HG02588 (cell line): ENCODE results near the gene STMN3.

Source experiments
- ATAC-seq: cut with Tn5 transposase; IDR thresholded peaks from one replicate; pipeline ENCODE4 v1.9.1; 2021; ENCODE audit warnings: mild to moderate bottlenecking, moderate library complexity; ENCODE audit not compliant: unreplicated experiment

The STMN3 gene

GRCh38 chr20:63653041-63653973 is at the start of gene STMN3:
Gene STMN3, minus strand, starts transcription at chr20:63653424. Its CDS starts 79 bp downstream, at chr20:63653345.
- no peak for ATAC-seq

DNA sequence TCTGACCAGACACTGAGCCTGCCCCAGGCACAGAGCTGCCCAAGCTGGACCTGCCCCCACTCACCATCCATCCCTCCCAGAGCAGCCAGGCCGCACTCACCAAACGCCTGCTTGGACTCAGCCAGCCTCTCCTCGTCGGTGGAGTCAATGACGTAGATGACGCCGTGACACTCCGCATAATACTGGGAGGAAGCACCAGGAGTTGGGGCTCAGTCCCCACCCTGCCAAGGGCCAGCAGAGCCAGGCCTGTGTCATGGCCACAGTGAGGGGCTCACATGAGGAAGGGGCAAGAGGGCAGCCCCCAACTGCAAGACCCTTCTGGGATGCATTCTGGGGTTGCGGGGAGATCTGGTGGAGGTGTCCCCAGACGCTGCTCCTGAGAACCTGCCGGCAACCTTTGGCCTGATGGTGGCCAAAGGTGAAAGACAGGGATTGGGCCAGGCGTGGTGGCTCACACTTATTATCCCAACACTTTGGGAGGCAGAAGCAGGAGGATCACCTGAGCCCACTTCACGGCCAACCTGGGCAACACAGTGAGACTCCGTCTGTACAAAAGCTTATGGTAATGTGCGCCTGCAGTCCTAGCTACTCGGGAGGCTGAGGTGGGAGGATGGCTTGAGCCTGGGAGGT is 48.9 kb upstream of the STMN3 start:
- ATAC-seq: no peak

- ATAC-seq: no peak
Measured at GRCh38 chr20:63701329-63702035, 48.3 kb upstream of the STMN3 start.

- no peak for ATAC-seq
Measured at GRCh38 chr20:63701051-63701328, 47.8 kb upstream of the STMN3 start.

- ATAC-seq: no peak
Measured at GRCh38 chr20:63700199-63701050, 47.2 kb upstream of the STMN3 start.

DNA sequence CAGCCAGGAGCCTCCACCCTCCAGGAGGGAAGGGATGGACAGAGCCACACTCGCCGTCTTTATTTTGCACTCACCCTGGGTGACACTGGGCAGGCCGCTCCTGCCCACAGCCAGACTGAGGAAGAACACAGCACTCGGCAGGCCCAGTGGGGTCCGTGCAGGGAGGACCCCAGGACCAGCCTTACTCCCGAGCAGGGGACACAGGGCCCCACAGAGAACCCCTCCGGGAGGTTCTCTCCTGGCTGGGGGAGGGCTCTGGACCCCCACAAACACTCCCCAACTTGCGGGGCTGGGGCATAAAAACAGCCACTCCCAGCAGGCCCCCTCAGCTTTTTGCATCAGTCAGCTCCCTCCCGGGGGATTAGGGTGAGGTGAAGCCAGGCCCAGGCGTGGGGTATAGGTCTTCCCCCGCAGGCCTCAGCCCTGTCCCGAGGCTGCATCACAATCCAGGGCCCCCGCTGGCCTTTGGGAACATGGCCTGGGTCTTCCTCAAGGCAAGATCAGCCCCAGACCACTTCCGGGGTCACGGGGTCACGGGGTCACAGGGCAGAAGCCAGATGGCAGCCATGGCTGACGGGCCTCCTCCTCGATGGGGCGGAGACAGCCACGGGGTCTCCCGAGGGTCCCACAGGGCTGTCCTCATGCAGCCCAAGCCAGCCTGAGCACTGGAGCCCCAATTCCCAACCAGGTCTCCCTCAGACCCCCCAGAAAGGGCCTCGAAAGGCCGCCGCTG is 46.4 kb upstream of the STMN3 start:
- no peak for ATAC-seq

DNA sequence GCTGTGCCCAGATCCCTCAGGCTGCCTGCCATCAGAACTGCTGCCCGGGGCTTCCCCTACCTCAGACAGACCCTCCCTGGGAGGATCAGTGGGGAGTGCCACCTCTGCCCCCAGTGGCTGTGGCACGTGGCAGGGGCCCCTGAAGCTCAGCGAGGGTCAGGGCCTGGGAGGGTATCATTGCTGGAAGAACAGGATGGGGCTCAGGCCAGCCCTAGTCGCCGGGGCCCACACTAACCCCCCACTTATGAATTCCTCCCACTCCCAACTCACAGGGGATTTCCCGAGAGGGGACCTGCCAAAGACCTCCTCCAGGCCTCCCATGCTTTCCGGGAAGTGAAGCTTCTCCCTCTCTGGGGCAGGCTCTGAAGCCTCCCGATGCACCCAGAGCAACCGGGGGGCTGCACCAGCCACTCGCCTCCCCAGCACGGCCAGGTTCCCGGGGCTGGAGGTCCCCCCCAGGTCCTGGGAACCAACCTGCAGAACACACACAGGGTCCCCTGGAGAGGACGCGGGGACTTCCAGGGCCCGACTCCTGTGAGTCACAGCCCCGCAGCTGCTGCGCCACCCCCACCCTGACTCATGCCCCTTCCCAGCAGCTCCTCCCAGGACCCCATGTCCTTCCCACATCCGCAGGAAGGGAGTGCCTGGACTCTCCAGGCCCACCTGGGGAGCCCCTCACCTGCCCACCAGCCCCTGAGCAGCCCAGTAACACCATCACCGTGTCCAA is 45.7 kb upstream of the STMN3 start:
- ATAC-seq: no peak

- ATAC-seq: no peak
Measured at GRCh38 chr20:63697868-63698545, 44.8 kb upstream of the STMN3 start.

DNA sequence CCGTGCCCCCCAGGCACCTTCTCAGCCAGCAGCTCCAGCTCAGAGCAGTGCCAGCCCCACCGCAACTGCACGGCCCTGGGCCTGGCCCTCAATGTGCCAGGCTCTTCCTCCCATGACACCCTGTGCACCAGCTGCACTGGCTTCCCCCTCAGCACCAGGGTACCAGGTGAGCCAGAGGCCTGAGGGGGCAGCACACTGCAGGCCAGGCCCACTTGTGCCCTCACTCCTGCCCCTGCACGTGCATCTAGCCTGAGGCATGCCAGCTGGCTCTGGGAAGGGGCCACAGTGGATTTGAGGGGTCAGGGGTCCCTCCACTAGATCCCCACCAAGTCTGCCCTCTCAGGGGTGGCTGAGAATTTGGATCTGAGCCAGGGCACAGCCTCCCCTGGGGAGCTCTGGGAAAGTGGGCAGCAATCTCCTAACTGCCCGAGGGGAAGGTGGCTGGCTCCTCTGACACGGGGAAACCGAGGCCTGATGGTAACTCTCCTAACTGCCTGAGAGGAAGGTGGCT is 44.2 kb upstream of the STMN3 start:
- ATAC-seq: no peak

DNA sequence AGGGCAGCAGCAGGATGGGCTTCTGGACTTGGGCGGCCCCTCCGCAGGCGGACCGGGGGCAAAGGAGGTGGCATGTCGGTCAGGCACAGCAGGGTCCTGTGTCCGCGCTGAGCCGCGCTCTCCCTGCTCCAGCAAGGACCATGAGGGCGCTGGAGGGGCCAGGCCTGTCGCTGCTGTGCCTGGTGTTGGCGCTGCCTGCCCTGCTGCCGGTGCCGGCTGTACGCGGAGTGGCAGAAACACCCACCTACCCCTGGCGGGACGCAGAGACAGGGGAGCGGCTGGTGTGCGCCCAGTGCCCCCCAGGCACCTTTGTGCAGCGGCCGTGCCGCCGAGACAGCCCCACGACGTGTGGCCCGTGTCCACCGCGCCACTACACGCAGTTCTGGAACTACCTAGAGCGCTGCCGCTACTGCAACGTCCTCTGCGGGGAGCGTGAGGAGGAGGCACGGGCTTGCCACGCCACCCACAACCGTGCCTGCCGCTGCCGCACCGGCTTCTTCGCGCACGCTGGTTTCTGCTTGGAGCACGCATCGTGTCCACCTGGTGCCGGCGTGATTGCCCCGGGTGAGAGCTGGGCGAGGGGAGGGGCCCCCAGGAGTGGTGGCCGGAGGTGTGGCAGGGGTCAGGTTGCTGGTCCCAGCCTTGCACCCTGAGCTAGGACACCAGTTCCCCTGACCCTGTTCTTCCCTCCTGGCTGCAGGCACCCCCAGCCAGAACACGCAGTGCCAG is 43.6 kb upstream of the STMN3 start, which contains the start of gene TNFRSF6B:
TSS of gene TNFRSF6B (plus strand) at position 25 of the 729 bp plus-strand sequence. CDS start at position 141, 116 bp downstream.
- no peak for ATAC-seq

- ATAC-seq: no peak
Measured at GRCh38 chr20:63696306-63696627, 43.0 kb upstream of the STMN3 start.

DNA sequence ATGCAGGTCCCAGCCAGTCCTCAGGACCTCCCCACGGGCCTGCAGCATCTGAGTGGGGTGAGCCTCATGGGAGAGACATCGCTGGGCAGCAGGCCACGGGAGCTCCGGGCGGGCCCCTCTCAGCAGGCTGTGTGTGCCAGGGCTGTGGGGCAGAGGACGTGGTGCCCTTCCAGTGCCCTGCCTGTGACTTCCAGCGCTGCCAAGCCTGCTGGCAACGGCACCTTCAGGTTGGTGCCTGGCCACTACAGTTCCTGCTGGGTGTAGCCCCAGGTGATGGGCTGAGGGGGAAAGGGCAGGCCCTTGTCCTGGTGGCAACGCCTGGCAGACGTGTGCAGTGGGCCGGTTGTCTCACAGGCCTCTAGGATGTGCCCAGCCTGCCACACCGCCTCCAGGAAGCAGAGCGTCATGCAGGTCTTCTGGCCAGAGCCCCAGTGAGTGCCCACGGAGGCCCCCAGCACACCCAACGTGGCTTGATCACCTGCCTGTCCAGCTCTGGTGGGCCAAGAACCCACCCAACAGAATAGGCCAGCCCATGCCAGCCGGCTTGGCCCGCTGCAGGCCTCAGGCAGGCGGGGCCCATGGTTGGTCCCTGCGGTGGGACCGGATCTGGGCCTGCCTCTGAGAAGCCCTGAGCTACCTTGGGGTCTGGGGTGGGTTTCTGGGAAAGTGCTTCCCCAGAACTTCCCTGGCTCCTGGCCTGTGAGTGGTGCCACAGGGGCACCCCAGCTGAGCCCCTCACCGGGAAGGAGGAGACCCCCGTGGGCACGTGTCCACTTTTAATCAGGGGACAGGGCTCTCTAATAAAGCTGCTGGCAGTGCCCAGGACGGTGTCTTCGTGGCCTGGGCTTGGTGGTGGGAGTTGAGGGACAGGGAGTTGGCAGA is 42.4 kb upstream of the STMN3 start:
- ATAC-seq: no peak

DNA sequence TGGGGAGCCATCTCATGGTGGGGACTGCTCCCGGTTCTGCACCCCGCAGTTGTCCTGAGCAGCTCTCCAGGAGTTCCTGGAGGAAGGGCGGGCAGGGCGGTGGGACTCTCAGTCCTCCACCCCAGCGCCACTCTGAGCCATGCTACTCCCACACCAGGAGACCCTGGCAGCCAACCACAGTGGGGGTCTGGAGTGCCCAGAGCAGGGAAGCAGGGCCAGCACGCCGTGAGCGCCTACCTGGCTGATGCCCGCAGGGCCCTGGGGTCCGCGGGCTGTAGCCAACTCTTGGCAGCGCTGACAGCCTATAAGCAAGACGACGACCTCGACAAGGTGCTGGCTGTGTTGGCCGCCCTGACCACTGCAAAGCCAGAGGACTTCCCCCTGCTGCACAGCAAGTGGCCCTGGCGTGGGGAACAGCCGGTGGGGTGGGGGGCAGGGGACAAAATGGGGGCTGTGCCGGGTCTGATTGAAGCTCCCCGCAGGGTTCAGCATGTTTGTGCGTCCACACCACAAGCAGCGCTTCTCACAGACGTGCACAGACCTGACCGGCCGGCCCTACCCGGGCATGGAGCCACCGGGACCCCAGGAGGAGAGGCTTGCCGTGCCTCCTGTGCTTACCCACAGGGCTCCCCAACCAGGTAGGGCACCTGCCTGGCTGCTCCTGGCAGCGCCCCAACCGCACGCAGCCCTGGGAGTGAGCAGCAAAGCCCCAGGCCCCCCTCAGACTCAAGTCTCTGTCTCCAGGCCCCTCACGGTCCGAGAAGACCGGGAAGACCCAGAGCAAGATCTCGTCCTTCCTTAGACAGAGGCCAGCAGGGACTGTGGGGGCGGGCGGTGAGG is 41.6 kb upstream of the STMN3 start:
- no peak for ATAC-seq

- ATAC-seq: no peak
Measured at GRCh38 chr20:63693733-63694583, 40.7 kb upstream of the STMN3 start.

GRCh38 chr20:63693083-63693732 is 40.0 kb upstream of the STMN3 start:
- ATAC-seq: no peak
